ENCODE results near the gene DMXL1. TPM values are rescaled to one million over a fixed set of nuclear protein-coding genes. Genes with fewer than 3 reads are reported as not detected.
"Not testable (repeated sequence)": the region's sequence is repeated elsewhere in the genome, so short reads cannot be mapped to it uniquely, and the experiment has no call there.

Gene DMXL1
- total RNA-seq, 1 donor = 57.6 TPM

- no peak for TF ChIP-seq CTCF (IDR thresholded peaks at IDR 0.05; ENCODE audit: insufficient read depth, low read length)
- DNase-seq (ENCODE audit: low read depth) = peak; percentile 78
- H3K4me3 ChIP-seq (ENCODE audit: low read depth, low read length) = no peak overlapping the region
Measured at GRCh38 chr5:119063579-119064379, 7.1 kb upstream of the DMXL1 start.

GRCh38 chr5:119067450-119067849 is 3.4 kb upstream of the DMXL1 start:
- no peak for DNase-seq (ENCODE audit: low read depth)
- TF ChIP-seq CTCF (IDR thresholded peaks at IDR 0.05; ENCODE audit: insufficient read depth, low read length) = no peak
- H3K4me3 ChIP-seq (ENCODE audit: low read depth, low read length) = no peak overlapping the region

GRCh38 chr5:119070578-119070827 is 384 bp upstream of the DMXL1 start:
- H3K4me3 ChIP-seq (ENCODE audit: low read depth, low read length) = peak overlapping the region; percentile 97
- TF ChIP-seq CTCF (IDR thresholded peaks at IDR 0.05; ENCODE audit: insufficient read depth, low read length) = no peak
- no peak for DNase-seq (ENCODE audit: low read depth)

GRCh38 chr5:119071561-119071995 is 691 bp downstream of the DMXL1 start:
- DNase-seq (ENCODE audit: low read depth) = no peak

GRCh38 chr5:119072496-119072895 is 1.6 kb downstream of the DMXL1 start:
- no peak for TF ChIP-seq CTCF (IDR thresholded peaks at IDR 0.05; ENCODE audit: insufficient read depth, low read length)
- DNase-seq (ENCODE audit: low read depth) = no peak
- H3K4me3 ChIP-seq (ENCODE audit: low read depth, low read length) = peak overlapping the region; percentile 97

More at GRCh38 chr5:119071561-119071995, 691 bp downstream of the DMXL1 start:
- no peak for TF ChIP-seq CTCF (IDR thresholded peaks at IDR 0.05; ENCODE audit: insufficient read depth, low read length)
- H3K4me3 ChIP-seq (ENCODE audit: low read depth, low read length) = peak overlapping the region; percentile 97

GRCh38 chr5:119073746-119074337 is 3.0 kb downstream of the DMXL1 start:
- H3K4me3 ChIP-seq (ENCODE audit: low read depth, low read length); DNase-seq (ENCODE audit: low read depth): not testable (repeated sequence)

- no peak overlapping the region for H3K4me3 ChIP-seq (ENCODE audit: low read depth, low read length)
- no peak for TF ChIP-seq CTCF (IDR thresholded peaks at IDR 0.05; ENCODE audit: insufficient read depth, low read length)
- DNase-seq (ENCODE audit: low read depth) = no peak
Measured at GRCh38 chr5:119074419-119074818, 3.5 kb downstream of the DMXL1 start.

- not testable (repeated sequence) for H3K4me3 ChIP-seq (ENCODE audit: low read depth, low read length); DNase-seq (ENCODE audit: low read depth)
Measured at GRCh38 chr5:119075269-119075668, 4.4 kb downstream of the DMXL1 start.
